ENCODE results near the gene HMOX1. TPM values are rescaled to one million over a fixed set of nuclear protein-coding genes. Genes with fewer than 3 reads are reported as not detected.

HMOX1 gene
- total and polyA plus RNA-seq, 2 donors (not counting 3 experiments of a cell fraction or from before 2014, with no cell fraction given) = 41.1 to 69.1 TPM

GRCh38 chr22:35418088-35418487 lies 37.2 kb downstream of the HMOX1 start:
- H3K9me1 ChIP-seq (replicated peaks; ENCODE audit: control insufficient read depth, extremely low read depth, insufficient read depth, low read length) = no peaks in the 10 kb centered on the region
- no peaks in the 10 kb centered on the region for H3K4me1 ChIP-seq (ENCODE audit: control insufficient read depth, extremely low read depth, insufficient read depth, low read length)
- H3K4me3 ChIP-seq (replicated peaks in 1 of 3; ENCODE audit: insufficient read depth in 1 of 3, low read depth in 1 of 3, low read length in 3 of 3) = no peak overlapping the region
- no peak overlapping the region for H3K27ac ChIP-seq (ENCODE audit: insufficient read depth, low read depth, low read length)
- no peak for DNase-seq (ENCODE audit: low read depth, low spot score)
- dilution Hi-C loops (cut with MboI; ENCODE audit: extremely low pct_ligation_motif_present, low sequenced_read_pairs) (no loop called here), intact Hi-C loops (cut with micrococcal nuclease) (no loop called here)
- H3K27me3 ChIP-seq (ENCODE audit: control insufficient read depth in 2 of 2, insufficient read depth in 2 of 2, low read length in 2 of 2) = no peaks in the 10 kb centered on the region
- H3K9me3 ChIP-seq (replicated peaks; ENCODE audit: control insufficient read depth, insufficient read depth, low read length) = no peaks in the 10 kb centered on the region
- POLR2A ChIA-PET = no interaction called here
- TF ChIP-seq JUN (IDR thresholded peaks at IDR 0.05; ENCODE audit: borderline replicate concordance, insufficient read depth, insufficient read length, low read depth) (no peak), EZH2 (IDR thresholded peaks at IDR 0.05; ENCODE audit: borderline replicate concordance, low read depth, low read length, severe bottlenecking) (no peak), GATA2 (IDR thresholded peaks at IDR 0.05; ENCODE audit: insufficient read depth, insufficient read length, low read depth, low read length) (no peak), MYC (IDR thresholded peaks at IDR 0.05; ENCODE audit: low read depth, low read length) (no peak), POLR2AphosphoS5 (IDR thresholded peaks at IDR 0.05; ENCODE audit: insufficient read depth, low read depth, low read length) (no peak), POLR2A (IDR thresholded peaks at IDR 0.05; ENCODE audit: low read depth, low read length) (no peak), FOS (IDR thresholded peaks at IDR 0.05; ENCODE audit: borderline replicate concordance, insufficient read depth, low read length) (no peak)
- TF ChIP-seq, protein P1, sequence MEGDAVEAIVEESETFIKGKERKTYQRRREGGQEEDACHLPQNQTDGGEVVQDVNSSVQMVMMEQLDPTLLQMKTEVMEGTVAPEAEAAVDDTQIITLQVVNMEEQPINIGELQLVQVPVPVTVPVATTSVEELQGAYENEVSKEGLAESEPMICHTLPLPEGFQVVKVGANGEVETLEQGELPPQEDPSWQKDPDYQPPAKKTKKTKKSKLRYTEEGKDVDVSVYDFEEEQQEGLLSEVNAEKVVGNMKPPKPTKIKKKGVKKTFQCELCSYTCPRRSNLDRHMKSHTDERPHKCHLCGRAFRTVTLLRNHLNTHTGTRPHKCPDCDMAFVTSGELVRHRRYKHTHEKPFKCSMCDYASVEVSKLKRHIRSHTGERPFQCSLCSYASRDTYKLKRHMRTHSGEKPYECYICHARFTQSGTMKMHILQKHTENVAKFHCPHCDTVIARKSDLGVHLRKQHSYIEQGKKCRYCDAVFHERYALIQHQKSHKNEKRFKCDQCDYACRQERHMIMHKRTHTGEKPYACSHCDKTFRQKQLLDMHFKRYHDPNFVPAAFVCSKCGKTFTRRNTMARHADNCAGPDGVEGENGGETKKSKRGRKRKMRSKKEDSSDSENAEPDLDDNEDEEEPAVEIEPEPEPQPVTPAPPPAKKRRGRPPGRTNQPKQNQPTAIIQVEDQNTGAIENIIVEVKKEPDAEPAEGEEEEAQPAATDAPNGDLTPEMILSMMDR (IDR thresholded peaks at IDR 0.05; ENCODE audit: extremely low read depth in 1 of 2, insufficient read depth in 1 of 2, low read depth in 1 of 2, low read length in 2 of 2) = no peak
- no TSS peak for BruUV-seq (replicated peaks)
- no peak for FAIRE-seq
- no peaks in the 10 kb centered on the region for H4K20me1 ChIP-seq (replicated peaks; ENCODE audit: control insufficient read depth, extremely low read depth, insufficient read depth, low read length)
- H3K9ac ChIP-seq (replicated peaks; ENCODE audit: extremely low read depth, insufficient read depth, low read length) = no peak overlapping the region
- no peak overlapping the region for H3K4me2 ChIP-seq (ENCODE audit: insufficient read depth, low read length)
- no peaks in the 10 kb centered on the region for H3K79me2 ChIP-seq (ENCODE audit: control insufficient read depth, insufficient read depth, low read length)
- H2AFZ ChIP-seq (ENCODE audit: low read depth, low read length) = no peak overlapping the region
- CTCF ChIA-PET = interaction anchor here (5.0 kb wide), 1 partner anchor 12 kb away, joined by 27 read pairs; no protein-coding TSS in a partner anchor
- H3K36me3 ChIP-seq (ENCODE audit: control insufficient read depth in 2 of 2, extremely low read depth in 1 of 2, insufficient read depth in 2 of 2, low read length in 2 of 2) = peaks cover 18 to 30% of the 10 kb centered on the region in 2 experiments

Measured in endothelial cell of umbilical vein (primary cell).